ENCODE measurements around the gene ABCA6.

DNA sequence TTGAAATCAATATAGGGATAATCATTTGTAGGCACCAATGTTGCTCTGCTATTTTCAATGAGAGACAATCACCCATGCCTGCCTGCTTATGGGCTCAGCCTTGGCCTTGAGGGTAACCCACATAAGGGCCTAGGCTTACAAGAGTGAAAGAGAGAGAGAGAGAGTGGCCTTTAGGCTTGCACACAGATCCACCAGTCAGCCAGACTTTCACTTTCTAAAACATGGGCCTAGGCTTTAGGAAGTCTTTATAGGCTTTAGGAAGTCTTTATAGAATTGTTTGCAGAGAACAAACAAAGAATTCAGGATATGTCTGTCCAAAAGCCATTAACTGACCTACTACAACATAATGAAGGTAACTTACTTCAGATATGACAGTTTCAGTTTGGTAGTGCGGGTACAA lies 84.4 kb downstream of the ABCA6 start:
- TF ChIP-seq, protein P1, sequence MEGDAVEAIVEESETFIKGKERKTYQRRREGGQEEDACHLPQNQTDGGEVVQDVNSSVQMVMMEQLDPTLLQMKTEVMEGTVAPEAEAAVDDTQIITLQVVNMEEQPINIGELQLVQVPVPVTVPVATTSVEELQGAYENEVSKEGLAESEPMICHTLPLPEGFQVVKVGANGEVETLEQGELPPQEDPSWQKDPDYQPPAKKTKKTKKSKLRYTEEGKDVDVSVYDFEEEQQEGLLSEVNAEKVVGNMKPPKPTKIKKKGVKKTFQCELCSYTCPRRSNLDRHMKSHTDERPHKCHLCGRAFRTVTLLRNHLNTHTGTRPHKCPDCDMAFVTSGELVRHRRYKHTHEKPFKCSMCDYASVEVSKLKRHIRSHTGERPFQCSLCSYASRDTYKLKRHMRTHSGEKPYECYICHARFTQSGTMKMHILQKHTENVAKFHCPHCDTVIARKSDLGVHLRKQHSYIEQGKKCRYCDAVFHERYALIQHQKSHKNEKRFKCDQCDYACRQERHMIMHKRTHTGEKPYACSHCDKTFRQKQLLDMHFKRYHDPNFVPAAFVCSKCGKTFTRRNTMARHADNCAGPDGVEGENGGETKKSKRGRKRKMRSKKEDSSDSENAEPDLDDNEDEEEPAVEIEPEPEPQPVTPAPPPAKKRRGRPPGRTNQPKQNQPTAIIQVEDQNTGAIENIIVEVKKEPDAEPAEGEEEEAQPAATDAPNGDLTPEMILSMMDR (IDR thresholded peaks at IDR 0.05): no peak
- TF ChIP-seq POLR2A (IDR thresholded peaks at IDR 0.05): no peak

Data from testis (tissue), 2 donors.